Measurements from ENCODE around the gene BID. TPM values are rescaled to one million over a fixed set of nuclear protein-coding genes. Genes with fewer than 3 reads are reported as not detected.
A peak's percentile ranks its signal among the peaks of the same experiment; 100 is the strongest.

Gene BID
- total and polyA plus RNA-seq, 2 experiments from 2014 or later: 64.6 to 70.7 TPM

GRCh38 chr22:17746916-17747315 lies 27.4 kb downstream of the BID start:
- in situ Hi-C loops (cut with MboI): no loop called here
- Histone ChIP-seq H3K9me3 (ENCODE audit: low read depth) (no peaks in the 10 kb centered on the region), H3K4me2 (ENCODE audit: unreplicated experiment) (no peak overlapping the region), H3K27ac (no peak overlapping the region), H3K4me1 (ENCODE audit: insufficient read depth) (no peaks in the 10 kb centered on the region), H3K36me3 (ENCODE audit: low read depth) (no peaks in the 10 kb centered on the region), H3F3A (ENCODE audit: insufficient read depth) (no peaks in the 10 kb centered on the region), H3K27me3 (replicated peaks; ENCODE audit: insufficient read depth) (no peaks in the 10 kb centered on the region), H3K9ac (no peak overlapping the region), H2AFZ (no peak overlapping the region), H3K79me2 (ENCODE audit: insufficient read depth) (no peaks in the 10 kb centered on the region; the same call in 1 of the 2 replicates), H3K9me2 (ENCODE audit: insufficient read depth) (no peaks in the 10 kb centered on the region), H4K20me1 (ENCODE audit: insufficient read depth) (no peaks in the 10 kb centered on the region), H3K4me3 (no peak overlapping the region)
- WGBS, 2 experiments (ENCODE audit: low coverage in 1 of 2, low lambda C conversion rate in 2 of 2, missing lambda C conversion rate in 2 of 2): 98 to 100% methylated on average over 10 of the region's 10 CpGs
- no peak for DNase-seq
- TF ChIP-seq EZH2phosphoT487 (IDR thresholded peaks at IDR 0.05; ENCODE audit: insufficient read depth, low read depth) (no peak), EZH2 (IDR thresholded peaks at IDR 0.05; ENCODE audit: insufficient read depth, poor library complexity, severe bottlenecking) (no peak)

GRCh38 chr22:17744430-17744829 lies 29.8 kb downstream of the BID start:
- 79 to 84% methylated on average over 7 of the region's 7 CpGs for WGBS, 2 experiments (ENCODE audit: low coverage in 1 of 2, low lambda C conversion rate in 2 of 2, missing lambda C conversion rate in 2 of 2)
- H3K4me3 ChIP-seq: no peak overlapping the region
- in situ Hi-C loops (cut with MboI): no loop called here

DNA sequence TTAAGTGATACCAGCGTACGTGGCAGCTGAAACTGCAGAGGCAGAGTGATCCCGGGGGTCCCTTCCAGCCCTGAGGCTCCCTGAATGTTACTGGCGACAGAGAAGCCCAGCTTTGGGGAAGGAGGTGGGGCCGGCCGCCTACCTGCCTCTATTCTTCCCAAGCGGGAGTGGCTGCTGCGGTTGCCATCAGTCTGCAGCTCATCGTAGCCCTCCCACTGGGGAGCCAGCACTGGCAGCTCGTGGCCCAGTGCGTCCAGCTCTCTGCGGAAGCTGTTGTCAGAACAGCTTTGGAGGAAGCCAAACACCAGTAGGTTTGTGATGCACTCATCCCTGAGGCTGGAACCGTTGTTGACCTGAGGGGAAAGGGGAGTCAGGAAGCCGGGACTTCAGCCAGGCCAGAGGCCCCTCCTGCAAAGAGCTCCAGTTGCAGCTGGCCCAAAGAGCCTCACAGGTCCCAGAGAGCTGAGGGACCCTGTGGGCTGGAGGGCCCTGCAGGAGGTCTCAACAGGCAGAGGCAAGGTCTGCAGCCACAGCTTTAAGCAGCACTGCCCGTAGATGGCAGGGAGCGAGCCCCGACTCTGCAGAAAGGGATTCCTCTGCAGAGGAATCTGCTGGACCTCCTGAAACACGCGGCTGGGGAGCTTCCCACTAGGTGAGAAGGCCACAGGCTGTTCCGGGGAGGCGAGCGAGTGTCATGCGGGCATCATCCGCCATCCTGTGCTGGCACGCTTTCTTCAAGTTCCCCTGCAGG lies 30.4 kb downstream of the BID start:
- Histone ChIP-seq H3K27ac (no peak overlapping the region), H3K79me2 (ENCODE audit: insufficient read depth) (no peaks in the 10 kb centered on the region), H3K4me3 (no peak overlapping the region), H3F3A (ENCODE audit: insufficient read depth) (no peaks in the 10 kb centered on the region), H3K36me3 (ENCODE audit: low read depth) (no peaks in the 10 kb centered on the region), H3K27me3 (replicated peaks; ENCODE audit: insufficient read depth) (no peaks in the 10 kb centered on the region), H4K20me1 (ENCODE audit: insufficient read depth) (no peaks in the 10 kb centered on the region), H3K4me2 (ENCODE audit: unreplicated experiment) (no peak overlapping the region), H2AFZ (no peak overlapping the region), H3K9me3 (ENCODE audit: low read depth) (no peaks in the 10 kb centered on the region), H3K9ac (no peak overlapping the region), H3K4me1 (ENCODE audit: insufficient read depth) (no peaks in the 10 kb centered on the region), H3K9me2 (ENCODE audit: insufficient read depth) (no peaks in the 10 kb centered on the region)
- in situ Hi-C loops (cut with MboI): no loop called here
- no peak for TF ChIP-seq EZH2phosphoT487 (IDR thresholded peaks at IDR 0.05; ENCODE audit: insufficient read depth, low read depth)
- TF ChIP-seq EZH2 (IDR thresholded peaks at IDR 0.05; ENCODE audit: insufficient read depth, poor library complexity, severe bottlenecking): no peak
- no peak for DNase-seq
- 88 to 91% methylated on average over 25 of the region's 25 CpGs for WGBS, 2 experiments (ENCODE audit: low coverage in 1 of 2, low lambda C conversion rate in 2 of 2, missing lambda C conversion rate in 2 of 2)

More at GRCh38 chr22:17744430-17744829, 29.8 kb downstream of the BID start:
- H3K36me3 ChIP-seq (ENCODE audit: low read depth): no peaks in the 10 kb centered on the region
- H3K4me1 ChIP-seq (ENCODE audit: insufficient read depth): no peaks in the 10 kb centered on the region
- H3K79me2 ChIP-seq (ENCODE audit: insufficient read depth): no peaks in the 10 kb centered on the region
- no peaks in the 10 kb centered on the region for H3K27me3 ChIP-seq (replicated peaks; ENCODE audit: insufficient read depth)
- no peak overlapping the region for H2AFZ ChIP-seq
- H3K9me2 ChIP-seq (ENCODE audit: insufficient read depth): no peaks in the 10 kb centered on the region
- no peaks in the 10 kb centered on the region for H3F3A ChIP-seq (ENCODE audit: insufficient read depth)
- H3K27ac ChIP-seq: no peak overlapping the region
- no peaks in the 10 kb centered on the region for H3K9me3 ChIP-seq (ENCODE audit: low read depth)
- H4K20me1 ChIP-seq (ENCODE audit: insufficient read depth): no peaks in the 10 kb centered on the region
- no peak overlapping the region for H3K9ac ChIP-seq
- TF ChIP-seq EZH2 (IDR thresholded peaks at IDR 0.05; ENCODE audit: insufficient read depth, poor library complexity, severe bottlenecking) (no peak), EZH2phosphoT487 (IDR thresholded peaks at IDR 0.05; ENCODE audit: insufficient read depth, low read depth) (no peak)
- DNase-seq: no peak
- no peak overlapping the region for H3K4me2 ChIP-seq (ENCODE audit: unreplicated experiment)

GRCh38 chr22:17742527-17742902 lies 31.8 kb downstream of the BID start:
- no peaks in the 10 kb centered on the region for H3K9me2 ChIP-seq (ENCODE audit: insufficient read depth)
- no peak overlapping the region for H3K4me2 ChIP-seq (ENCODE audit: unreplicated experiment)
- no peaks in the 10 kb centered on the region for H3K79me2 ChIP-seq (ENCODE audit: insufficient read depth)
- 30 to 33% methylated on average over 9 of the region's 9 CpGs for WGBS, 2 experiments (ENCODE audit: low coverage in 1 of 2, low lambda C conversion rate in 2 of 2, missing lambda C conversion rate in 2 of 2)
- H3F3A ChIP-seq (ENCODE audit: insufficient read depth): no peaks in the 10 kb centered on the region
- H3K4me3 ChIP-seq: no peak overlapping the region
- DNase-seq: peak; percentile 67
- in situ Hi-C loops (cut with MboI): no loop called here
- no peaks in the 10 kb centered on the region for H3K4me1 ChIP-seq (ENCODE audit: insufficient read depth)
- H3K27me3 ChIP-seq (replicated peaks; ENCODE audit: insufficient read depth): no peaks in the 10 kb centered on the region
- H4K20me1 ChIP-seq (ENCODE audit: insufficient read depth): no peaks in the 10 kb centered on the region
- H2AFZ ChIP-seq: no peak overlapping the region
- no peak for TF ChIP-seq EZH2phosphoT487 (IDR thresholded peaks at IDR 0.05; ENCODE audit: insufficient read depth, low read depth)
- H3K36me3 ChIP-seq (ENCODE audit: low read depth): no peaks in the 10 kb centered on the region
- H3K9me3 ChIP-seq (ENCODE audit: low read depth): no peaks in the 10 kb centered on the region
- H3K27ac ChIP-seq: no peak overlapping the region
- H3K9ac ChIP-seq: no peak overlapping the region
